NCI-H2196 treated with DMSO at 0.1 percent for 48 hours (cell line): ENCODE results near the gene ENOSF1.
"Not testable (repeated sequence)": the region's sequence is repeated elsewhere in the genome, so short reads cannot be mapped to it uniquely, and the experiment has no call there.

Experiments
- DNase-seq: peaks from one replicate; lab custom pipeline; 2025; ENCODE audit not compliant: unreplicated experiment; lab: John Stamatoyannopoulos, UW

ENOSF1 gene

GRCh38 chr18:712401-713134 is at the start of gene ENOSF1:
ENOSF1 (minus strand) TSS chr18:712630; CDS start chr18:712587, 43 bp downstream.
- peak; percentile 59 for DNase-seq

- DNase-seq: not testable (repeated sequence)
Measured at GRCh38 chr18:759864-760263, 47.4 kb upstream of the ENOSF1 start.

- no peak for DNase-seq
Measured at GRCh38 chr18:755506-755905, 43.1 kb upstream of the ENOSF1 start.

GRCh38 chr18:754656-755055 is 42.2 kb upstream of the ENOSF1 start:
- no peak for DNase-seq

- no peak for DNase-seq
Measured at GRCh38 chr18:750456-750855, 38.0 kb upstream of the ENOSF1 start.

- no peak for DNase-seq
Measured at GRCh38 chr18:744832-745597, 32.6 kb upstream of the ENOSF1 start.

GRCh38 chr18:741931-742512 is 29.6 kb upstream of the ENOSF1 start:
- peak; percentile 48 for DNase-seq

- DNase-seq: no peak
Measured at GRCh38 chr18:732371-732770, 19.9 kb upstream of the ENOSF1 start.

- DNase-seq: no peak
Measured at GRCh38 chr18:731185-731584, 18.8 kb upstream of the ENOSF1 start.

- no peak for DNase-seq
Measured at GRCh38 chr18:730692-731091, 18.3 kb upstream of the ENOSF1 start.

GRCh38 chr18:730120-730519 is 17.7 kb upstream of the ENOSF1 start:
- not testable (repeated sequence) for DNase-seq

- no peak for DNase-seq
Measured at GRCh38 chr18:725646-726045, 13.2 kb upstream of the ENOSF1 start.

GRCh38 chr18:723541-724080 is 11.2 kb upstream of the ENOSF1 start:
- DNase-seq: no peak

- DNase-seq: no peak
Measured at GRCh38 chr18:717003-717402, 4.6 kb upstream of the ENOSF1 start.

- DNase-seq: no peak
Measured at GRCh38 chr18:715626-716025, 3.2 kb upstream of the ENOSF1 start.

GRCh38 chr18:713135-713490 is 683 bp upstream of the ENOSF1 start:
- no peak for DNase-seq

GRCh38 chr18:711657-712400 is 601 bp downstream of the ENOSF1 start:
- DNase-seq: peak; percentile 37

GRCh38 chr18:711310-711656 is 1.1 kb downstream of the ENOSF1 start:
- DNase-seq: no peak

- DNase-seq: no peak
Measured at GRCh38 chr18:710418-711300, 1.8 kb downstream of the ENOSF1 start.

GRCh38 chr18:709771-710170 is 2.7 kb downstream of the ENOSF1 start:
- no peak for DNase-seq
